NCI-H82 (cell line): Measurements from ENCODE around the gene VPS37C.

ENCODE experiments used
- DNase-seq: peaks from one replicate; lab custom pipeline; 2025; lab: John Stamatoyannopoulos, UW

VPS37C gene

DNA sequence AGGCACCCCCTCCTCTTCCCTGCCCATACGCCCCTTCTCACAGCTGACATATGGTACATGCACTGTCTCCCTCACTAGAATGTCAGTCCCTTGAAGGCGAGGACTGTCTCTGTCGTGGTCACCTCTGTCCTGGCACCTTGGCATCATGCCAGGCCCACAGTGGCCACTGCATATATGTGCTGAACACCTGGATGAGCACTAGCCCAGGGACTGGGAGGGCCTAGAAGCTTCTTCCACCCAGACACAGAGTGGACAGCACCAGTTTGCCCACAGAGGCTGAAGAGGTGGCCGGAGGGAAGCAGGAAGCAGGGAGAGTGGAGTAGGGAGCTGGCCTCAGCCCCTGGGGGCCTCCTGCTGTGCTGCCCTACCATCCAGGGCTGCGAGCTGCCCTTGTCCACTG is 28.6 kb downstream of the VPS37C start:
- DNase-seq, result no peak

DNA sequence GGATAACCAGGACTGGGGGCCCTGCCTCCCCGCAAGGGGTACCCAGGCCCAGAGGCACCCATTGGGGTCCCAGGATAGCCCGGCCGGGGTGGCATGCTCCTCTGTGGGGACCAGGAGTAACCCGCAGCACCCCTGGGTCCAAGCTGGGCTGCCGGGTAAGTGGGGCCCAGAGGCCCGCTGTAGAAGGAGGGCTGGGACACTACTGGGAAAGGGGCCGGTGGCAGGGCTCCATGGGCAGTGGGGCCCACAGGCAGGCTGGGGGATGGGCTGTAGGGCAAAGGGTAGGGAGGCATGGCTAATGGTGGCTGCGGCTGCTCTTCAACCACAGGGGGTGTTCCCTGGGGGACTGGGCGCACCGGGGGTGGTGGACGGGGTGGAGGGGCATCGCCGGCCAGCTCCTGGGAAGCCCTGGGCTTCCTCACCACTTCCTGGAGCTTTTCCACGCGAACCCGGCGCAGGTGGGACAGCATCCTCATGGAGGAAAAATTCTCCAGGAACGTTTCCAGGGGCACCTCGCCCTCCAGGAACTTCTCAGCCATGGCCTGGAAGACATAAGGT is 29.1 kb downstream of the VPS37C start:
- DNase-seq, result no peak

DNA sequence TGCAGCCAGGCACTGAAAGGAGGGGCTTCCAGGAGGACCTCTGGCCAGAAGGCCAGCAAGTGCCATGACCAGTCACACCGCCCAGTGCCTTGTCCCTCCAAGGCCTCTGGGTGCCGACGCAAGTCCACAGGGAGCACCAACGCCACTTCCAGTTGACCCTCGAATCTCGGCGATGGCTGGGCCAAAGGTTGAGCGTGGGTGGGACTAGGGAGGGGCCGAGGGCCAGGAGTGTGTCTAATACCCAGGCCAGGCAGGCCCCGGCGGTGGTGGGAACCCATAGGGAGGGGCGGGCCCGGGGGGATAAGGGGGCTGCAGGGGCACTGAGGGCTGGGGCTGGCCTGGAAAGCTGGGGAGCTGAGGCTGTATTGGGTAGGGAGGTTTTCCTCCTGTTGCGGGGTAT is 29.6 kb downstream of the VPS37C start:
- no peak for DNase-seq

DNA sequence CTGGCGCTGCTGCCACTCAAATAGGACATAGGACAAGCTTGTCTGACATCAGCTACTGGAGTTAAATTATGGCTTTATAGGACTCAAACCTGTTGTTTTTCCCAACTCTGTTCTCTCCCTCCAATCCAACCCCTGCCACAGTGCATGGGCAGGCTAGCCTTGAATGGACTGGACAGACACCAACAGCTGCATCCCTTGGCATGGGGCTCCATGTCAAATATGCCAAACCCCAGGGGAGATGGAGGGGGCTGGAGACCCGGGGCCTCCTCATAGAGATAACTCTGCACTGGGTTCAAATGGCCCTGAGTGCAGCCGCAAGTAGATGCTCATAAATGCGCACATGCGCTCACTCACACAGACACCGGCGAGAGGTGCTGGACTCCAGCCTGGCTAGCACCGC is 30.0 kb downstream of the VPS37C start:
- no peak for DNase-seq

DNA sequence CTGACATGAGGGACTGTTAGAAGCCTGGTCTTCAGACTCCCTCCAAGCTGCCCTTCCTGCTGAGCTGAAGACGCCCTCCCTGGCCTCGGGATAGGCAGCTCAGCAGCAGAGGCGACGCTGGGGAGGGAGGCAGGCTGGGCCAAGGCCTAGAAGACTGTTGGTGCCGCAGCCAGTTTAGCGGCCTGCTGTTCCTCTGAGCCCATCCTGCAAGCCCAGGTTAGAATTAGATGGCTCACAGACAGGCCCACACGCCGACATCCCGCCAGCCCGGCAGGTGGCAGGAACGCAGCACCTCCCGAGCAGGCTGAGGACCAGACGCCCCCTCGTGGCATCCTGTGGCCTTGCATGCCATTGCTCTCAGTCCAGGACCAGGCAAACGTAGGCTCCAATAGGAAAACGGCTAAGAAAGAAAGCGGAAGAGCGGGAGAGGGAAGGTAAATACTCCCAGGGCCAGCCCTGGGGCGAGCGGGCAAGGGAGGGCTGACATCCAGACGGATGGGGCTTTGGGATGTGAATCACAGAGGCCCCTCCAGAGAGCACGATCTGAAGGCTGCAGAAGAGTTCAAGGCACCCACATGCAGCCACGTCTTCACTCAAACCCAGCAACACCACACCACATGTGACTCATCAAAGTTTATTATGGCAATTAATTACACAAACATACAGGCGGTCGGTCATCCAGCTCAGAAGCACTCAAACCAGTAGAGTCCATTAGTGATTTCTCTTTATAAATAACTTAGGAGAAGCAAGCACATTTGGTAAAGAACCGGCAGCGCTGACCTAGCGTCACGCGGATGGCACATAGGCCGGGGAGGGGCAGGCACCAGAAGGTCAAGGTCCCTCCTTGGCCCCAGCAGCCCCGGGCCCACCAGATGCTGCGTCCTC is 31.3 kb downstream of the VPS37C start:
- DNase-seq, result no peak

DNA sequence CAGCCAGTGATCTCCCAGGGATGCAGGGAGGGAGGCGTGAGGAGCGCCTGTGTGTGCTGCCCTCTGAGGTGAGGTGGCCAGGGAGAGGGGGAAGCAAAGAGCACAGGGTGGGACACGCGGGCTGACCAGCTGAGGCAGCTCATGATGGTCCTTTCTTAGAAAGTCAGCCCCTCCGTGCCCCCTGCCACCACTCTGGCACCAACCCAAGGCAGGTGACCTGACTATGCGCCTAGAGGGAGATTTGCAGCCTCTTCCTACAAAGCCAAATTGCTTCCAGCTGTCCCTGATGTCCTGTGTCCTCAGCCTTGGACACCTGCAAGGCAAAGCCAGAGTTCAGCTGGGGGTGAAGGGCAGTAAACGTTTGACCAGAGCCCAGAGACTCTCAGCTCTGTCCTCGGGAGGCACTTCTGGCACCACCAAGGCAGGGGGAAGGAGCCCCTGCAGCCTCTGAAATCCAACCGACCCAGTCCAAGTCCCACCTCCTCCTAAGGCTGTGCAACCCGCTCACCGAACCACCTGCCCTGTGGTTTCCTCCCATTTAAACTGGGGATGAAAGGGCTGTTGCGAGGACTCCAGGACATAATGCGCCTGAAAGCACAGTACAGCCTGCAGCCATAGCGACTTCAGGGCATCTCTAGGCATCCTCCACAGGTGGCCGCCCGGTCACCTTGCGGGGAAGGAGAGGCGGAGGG is 32.1 kb downstream of the VPS37C start:
- no peak for DNase-seq

DNA sequence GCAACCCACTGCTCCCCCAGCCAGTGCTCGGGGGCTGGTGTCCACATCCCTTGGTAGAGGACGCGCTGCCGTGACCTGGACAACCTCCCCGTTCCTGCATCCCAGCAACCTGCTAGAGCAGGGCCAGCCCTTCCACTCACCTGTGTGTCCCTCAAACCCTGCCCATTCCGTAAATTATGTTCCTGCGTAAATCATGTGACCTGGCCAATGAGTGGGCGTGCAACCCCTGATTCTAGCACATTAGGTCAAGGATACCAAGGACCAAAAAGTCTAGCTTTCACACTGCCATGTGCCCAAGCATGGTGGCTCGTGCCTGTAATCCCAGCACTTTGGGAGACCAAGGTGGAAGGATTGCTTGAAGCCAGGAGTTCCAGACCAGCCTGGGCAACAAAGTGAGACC is 33.2 kb downstream of the VPS37C start:
- no peak for DNase-seq

DNA sequence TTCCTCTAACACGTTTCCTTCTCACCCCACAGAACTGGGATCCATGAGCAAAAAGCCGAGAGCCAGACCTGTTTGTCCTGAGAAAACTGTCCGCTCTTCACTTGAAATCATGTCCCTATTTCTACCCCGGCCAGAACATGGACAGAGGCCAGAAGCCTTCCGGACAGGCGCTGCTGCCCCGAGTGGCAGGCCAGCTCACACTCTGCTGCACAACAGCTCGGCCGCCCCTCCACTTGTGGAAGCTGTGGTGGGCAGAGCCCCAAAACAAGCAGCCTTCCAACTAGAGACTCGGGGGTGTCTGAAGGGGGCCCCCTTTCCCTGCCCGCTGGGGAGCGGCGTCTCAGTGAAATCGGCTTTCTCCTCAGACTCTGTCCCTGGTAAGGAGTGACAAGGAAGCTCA is 35.0 kb downstream of the VPS37C start:
- DNase-seq, result no peak

DNA sequence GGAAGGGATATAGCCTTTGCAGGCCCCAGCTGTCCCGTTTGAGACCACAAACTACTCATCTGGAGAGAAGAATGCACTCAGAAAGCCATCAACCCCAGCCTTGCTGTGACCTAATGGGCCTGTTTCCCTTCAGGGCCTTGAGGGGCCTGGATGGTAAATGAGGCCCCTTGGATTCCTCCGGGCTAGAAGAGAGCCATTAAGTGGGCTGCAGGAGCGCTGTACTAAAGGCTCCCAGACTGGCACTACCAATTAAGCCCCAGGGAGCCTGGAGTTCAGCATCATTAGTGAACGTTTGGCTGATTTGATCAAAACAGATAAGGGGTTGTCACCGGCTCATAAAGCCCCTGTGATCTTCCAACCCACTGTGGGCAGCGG is 35.9 kb downstream of the VPS37C start:
- DNase-seq, result no peak

DNA sequence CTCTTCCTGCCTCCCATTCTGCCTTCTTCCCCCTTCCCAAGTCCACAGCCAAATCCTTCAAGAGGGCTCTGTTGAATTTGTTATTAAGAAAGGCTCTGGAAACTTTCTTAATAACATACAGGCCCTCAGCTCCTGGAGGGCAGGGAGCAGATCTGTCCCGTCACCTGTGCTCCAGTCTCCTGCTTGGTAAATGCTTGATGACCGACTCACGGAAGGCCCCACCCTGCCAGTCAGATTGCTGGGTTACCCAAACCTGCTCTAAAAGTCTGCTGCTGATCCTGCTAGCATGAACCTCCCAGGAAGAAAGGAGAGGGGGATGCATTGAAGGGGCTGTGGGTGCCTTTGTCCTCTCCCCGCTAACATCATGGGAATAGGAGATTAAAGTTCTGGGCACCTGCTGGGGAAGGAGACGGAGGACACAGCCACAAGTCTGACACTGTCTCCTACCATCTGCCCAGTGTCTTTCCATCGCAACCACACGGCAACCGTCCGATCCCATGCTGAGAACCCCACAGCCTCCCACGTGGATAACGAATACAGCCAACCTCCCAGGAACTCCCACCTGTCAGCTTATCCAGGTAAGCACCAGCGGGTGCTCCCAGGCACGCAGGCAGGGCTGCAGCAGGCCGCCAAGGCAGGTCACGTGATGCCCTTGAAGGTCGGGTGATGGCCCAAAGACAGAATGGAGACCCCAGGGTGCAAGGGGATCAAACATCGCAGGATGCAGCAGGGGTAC is 36.5 kb downstream of the VPS37C start:
- no peak for DNase-seq

DNA sequence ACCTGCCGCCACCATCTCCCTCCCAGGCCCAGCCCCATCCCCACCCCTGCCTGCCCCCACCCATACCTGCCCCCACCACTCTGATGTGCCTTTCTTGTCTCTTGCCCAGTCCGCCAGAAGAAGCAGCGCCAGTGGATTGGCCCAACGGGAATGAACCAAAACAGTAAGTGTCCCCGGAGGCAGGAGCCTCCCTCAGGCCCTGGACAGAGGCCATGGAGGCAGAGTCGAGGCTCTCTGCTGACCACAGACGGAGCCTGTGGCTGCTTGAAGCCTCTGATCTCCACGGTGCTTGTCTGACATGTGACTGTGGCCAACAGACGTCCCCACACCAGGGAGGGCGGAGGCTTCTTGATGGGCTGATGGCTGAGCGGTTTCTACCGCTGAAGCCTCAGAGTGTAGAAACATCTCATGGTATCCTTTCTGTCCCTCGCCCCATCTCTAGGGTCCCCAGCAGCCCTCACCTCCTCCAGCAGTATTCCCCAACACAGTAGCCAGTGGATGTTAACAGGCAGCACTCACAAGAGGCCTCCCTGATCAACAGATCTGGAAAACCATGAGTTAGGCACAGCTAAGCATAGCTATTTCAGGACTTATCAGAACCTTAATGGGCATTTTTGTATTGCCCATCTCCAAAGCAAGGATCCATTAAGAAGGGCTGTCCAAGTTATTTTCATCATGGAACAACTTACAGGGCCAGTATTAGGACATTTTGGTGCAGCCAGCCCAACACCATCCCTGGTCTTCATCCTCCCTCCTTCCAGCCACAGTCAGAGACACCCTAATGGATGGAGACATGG is 37.3 kb downstream of the VPS37C start:
- DNase-seq, result no peak

DNA sequence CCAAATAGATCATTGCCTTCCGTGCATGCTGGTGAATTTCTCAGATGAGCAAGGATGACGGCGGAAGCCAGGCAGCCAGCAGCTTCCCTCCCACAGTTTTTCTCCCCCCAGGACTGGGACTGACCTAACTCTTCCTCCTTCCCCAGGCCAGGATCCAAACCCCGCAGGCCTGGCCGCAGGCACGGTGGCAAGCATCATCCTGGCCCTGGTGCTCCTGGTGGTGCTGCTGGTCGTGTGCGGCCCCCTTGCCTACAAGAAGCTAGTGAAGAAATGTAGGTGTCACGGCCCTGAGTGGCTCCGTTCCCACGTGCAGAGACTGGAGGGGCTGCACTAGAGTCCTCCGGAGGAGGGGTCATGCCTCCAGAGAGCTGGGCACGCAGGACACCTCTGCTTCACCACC is 38.5 kb downstream of the VPS37C start:
- DNase-seq, result no peak

DNA sequence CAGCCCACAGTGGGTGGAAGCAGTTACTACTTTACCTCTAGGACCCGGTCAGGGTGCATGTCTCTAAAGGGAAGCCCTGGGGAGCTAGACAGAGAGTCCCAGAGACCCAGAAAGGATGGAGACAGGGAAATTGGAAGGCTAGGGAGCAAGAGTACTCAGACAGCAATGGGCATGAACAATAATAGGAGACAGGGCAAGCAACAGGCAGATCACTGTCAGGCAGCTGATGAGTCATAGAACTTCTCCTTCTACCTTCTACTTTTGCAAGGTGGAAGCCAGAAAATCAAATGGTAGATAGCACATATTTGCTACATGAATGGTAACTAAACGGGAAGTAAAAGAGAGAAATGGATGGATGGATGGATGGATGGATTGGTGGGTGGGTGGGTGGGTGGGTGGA is 39.3 kb downstream of the VPS37C start:
- no peak for DNase-seq

DNA sequence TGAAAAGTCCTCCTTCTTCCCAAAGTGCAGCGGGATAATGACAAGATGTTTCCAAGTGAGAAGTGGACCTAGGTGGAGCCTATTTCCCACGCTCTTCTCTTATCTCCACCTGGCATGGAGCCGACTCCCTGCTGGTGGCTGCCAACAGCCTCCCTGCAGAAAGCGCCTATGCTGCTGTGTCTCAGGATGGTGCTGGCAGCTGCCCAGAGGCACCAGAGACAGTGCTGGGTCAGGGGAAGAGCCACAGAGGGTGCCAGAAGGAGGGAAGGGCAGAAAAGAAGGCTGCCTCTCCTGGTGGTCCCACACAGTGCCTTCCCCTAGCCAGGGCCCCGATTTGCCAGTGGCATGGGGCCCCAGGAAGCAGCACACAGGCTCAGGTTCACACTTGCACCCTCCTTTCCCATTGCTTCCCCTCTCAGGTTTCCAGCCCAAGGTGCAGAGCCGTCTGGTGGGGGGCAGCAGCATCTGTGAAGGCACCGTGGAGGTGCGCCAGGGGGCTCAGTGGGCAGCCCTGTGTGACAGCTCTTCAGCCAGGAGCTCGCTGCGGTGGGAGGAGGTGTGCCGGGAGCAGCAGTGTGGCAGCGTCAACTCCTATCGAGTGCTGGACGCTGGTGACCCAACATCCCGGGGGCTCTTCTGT is 39.9 kb downstream of the VPS37C start:
- DNase-seq, result no peak

DNA sequence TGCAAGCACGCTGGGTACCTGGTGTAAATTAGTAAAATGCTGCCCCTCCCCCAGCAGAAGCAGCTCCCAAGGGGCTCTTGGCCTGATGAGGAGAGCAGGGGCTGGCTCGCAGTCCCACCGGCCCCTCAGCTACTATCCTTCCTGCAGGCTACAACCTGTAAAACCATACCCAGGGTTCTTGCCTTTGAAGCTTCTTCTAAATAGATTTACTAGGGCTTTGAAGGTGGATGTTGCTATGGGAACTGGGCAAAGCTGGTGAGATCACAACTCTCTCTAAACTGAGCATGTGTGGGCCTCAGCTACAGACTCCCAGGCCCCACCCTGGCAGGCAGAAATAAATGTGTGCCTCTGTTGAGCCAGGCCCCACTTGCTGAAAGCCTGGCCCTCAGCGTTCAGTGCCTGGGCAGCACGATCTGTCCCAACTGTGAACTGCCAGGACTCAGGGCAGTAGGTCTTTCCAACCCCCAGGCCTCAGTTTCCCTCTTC is 40.5 kb downstream of the VPS37C start:
- DNase-seq, result no peak

DNA sequence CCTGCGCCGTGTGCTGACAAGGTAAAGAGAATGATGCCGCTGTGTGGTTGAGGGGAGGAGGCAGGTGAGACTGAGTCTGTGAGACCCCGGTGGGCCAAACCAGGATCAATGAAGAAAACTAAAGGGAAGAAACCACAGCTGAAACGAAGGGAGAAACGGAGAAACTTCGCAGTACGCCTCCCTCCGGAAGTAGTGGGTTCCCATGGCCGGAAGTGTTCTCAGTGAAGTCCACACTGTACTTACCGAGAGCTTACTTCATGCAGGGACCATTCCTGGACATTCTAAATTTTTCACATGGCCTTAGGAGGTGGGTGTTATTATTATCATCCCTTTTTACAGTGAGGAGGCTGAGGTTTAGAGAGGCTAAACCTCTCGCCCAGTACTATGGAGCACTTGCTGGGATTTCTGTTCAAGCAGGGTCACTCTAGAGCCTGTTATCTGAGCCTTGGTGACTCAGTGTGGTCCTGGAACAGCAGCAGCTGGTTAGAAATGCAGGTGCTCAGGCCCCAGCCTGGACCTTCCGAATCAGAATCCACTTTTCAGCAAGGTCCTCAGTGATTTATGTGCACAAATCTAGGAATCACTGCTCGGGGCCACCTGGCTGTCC is 41.0 kb downstream of the VPS37C start:
- no peak for DNase-seq

DNA sequence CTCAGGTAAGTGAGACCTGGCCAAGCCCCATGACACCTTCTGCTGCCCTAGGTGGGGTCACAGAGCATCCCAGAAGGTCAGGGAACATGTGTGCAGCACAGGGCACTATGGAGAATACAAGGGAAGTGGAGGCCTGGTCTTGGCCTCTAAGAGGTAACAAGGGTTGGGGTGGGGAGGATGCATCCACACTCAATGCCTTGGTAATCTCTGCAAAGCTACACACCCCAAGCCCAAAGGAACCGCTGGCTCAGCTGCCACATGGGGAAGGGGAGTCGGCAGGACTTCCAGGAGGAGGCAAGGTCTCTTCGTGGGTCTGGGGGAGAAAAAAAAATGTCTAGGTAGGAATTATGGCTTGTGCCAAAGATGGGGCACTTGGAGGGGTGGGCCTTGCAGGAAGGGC is 41.7 kb downstream of the VPS37C start:
- no peak for DNase-seq

DNA sequence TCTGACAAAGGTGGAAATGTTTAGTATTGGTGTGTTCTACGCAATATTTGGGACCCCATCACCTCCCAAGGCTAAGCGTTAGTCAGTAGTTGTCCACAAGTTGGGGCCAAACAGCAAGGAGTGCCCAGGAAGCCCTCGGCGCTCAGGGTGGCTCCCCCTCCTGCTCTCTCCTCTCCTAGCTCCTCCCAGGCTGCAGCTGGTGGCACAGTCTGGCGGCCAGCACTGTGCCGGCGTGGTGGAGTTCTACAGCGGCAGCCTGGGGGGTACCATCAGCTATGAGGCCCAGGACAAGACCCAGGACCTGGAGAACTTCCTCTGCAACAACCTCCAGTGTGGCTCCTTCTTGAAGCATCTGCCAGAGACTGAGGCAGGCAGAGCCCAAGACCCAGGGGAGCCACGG is 42.2 kb downstream of the VPS37C start:
- DNase-seq, result no peak

DNA sequence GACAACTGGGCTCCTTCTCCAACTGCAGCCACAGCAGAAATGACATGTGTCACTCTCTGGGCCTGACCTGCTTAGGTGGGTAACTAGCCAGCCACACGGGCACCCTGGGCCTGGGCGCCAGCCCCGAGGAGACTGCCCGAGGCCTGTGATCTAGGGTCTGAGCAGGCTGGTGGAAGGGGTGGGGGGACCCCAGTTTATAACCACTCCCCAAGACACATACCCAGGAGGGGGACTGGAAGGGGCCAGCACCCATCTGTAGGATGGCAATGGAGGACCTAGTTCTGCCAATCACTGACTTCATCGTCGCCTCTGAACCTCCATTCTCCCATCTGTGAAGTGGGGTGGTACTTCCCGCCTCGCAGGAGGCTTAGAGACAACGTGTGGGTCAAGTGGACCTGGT is 42.8 kb downstream of the VPS37C start:
- DNase-seq, result no peak

DNA sequence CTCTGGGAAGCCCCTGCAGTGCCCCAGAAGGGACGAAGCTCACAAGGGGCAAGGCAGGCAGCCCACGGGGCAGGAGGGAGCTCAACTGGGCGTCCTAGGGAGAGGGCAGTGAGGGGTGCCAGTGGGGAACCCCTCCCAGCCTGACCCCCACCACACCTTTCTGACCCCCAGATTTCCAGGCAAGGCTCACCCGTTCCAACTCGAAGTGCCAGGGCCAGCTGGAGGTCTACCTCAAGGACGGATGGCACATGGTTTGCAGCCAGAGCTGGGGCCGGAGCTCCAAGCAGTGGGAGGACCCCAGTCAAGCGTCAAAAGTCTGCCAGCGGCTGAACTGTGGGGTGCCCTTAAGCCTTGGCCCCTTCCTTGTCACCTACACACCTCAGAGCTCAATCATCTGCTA is 43.2 kb downstream of the VPS37C start:
- no peak for DNase-seq

DNA sequence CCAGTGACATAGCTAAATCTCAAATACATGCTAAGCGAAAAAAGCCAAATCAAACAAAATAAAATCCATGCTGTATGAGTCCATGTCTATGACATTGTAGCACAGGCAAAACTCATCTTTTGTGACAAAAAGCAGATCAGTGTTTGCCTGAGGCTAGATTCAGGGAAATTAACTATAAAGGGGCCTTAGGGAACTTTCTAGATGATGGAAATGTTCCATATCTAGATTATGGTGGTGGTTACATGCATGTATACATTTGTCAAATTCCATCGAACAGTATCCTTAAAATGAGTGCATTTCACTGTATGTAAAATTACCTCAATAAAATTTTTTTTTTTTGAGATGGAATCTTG is 44.1 kb downstream of the VPS37C start:
- no peak for DNase-seq
